HEK293 (cell line): ENCODE results near the gene RBMS3.

Experiments
- CTCF ChIA-PET: fragments of 350-600 bp; formaldehyde crosslinking; extraction: SDS; loops from one replicate; lab custom pipeline; 2021; ENCODE audit warnings: antibody characterized with exemption; lab: Yijun Ruan, JAX
- POLR2A ChIA-PET: fragments of 300-600 bp; formaldehyde crosslinking; extraction: SDS; loops from one replicate; lab custom pipeline; 2020; ENCODE audit warnings: antibody characterized with exemption, inconsistent platforms; lab: Yijun Ruan, JAX
- H3K27ac ChIP-seq: fragments of 200-500 bp; sonication (Bioruptor generic); 2 replicates; pipeline ENCODE4 v1.5.1; 2014; ENCODE audit warnings: low read depth, low read length, control low read depth, inconsistent platforms; ENCODE audit errors: extremely low read depth
- H3K36me3 ChIP-seq, 2 experiments: fragments of 200-500 bp in 1 of 2; sonication (Bioruptor generic) in 1 of 2; 1 replicate in 1 of 2; 2 replicates in 1 of 2; pipeline ENCODE4 v1.5.1; 2014 to 2017; ENCODE audit warnings: inconsistent platforms in 2 of 2, low read length in 2 of 2; ENCODE audit not compliant: control insufficient read depth in 2 of 2, insufficient read depth in 1 of 2
- H3K4me1 ChIP-seq: fragments of 200-500 bp; sonication (Bioruptor generic); 2 replicates; pipeline ENCODE4 v1.5.1; 2014; ENCODE audit warnings: mild to moderate bottlenecking, low read length, inconsistent platforms; ENCODE audit not compliant: control insufficient read depth, insufficient read depth
- H3K4me3 ChIP-seq: 2 replicates; pipeline ENCODE4 v1.5.1; 2011; ENCODE audit warnings: low read depth, mild to moderate bottlenecking, control low read depth, low read length, moderate library complexity
- H3K9me3 ChIP-seq: fragments of 200-500 bp; sonication (Bioruptor generic); 2 replicates; pipeline ENCODE4 v1.5.1; 2014; ENCODE audit warnings: low read depth, low read length, inconsistent platforms; ENCODE audit not compliant: control insufficient read depth, insufficient read depth
- GLI2 ChIP-seq: fragments of 450-650 bp; formaldehyde crosslinking; IDR thresholded peaks from 2 replicates; pipeline ENCODE4; 2017; ENCODE audit warnings: missing biosample characterization, missing genetic modification characterization, low read depth, borderline replicate concordance
- KLF1 ChIP-seq: fragments of 450-650 bp; formaldehyde crosslinking; IDR thresholded peaks from 2 replicates; pipeline ENCODE4 v1.5.1; 2016; ENCODE audit warnings: missing biosample characterization, missing genetic modification characterization
- KLF7 ChIP-seq: fragments of 450-650 bp; formaldehyde crosslinking; IDR thresholded peaks from 2 replicates; pipeline ENCODE4 v1.5.1; 2016; ENCODE audit warnings: missing biosample characterization, missing genetic modification characterization, borderline replicate concordance
- SCRT1 ChIP-seq: fragments of 450-650 bp; formaldehyde crosslinking; IDR thresholded peaks from 2 replicates; pipeline ENCODE4 v1.5.1; 2016; ENCODE audit warnings: missing biosample characterization, missing genetic modification characterization, borderline replicate concordance
- SCRT2 ChIP-seq: fragments of 450-650 bp; formaldehyde crosslinking; IDR thresholded peaks from 2 replicates; pipeline ENCODE4 v1.5.1; 2016; ENCODE audit warnings: missing biosample characterization, missing genetic modification characterization
- ZNF121 ChIP-seq: fragments of 450-650 bp; formaldehyde crosslinking; IDR thresholded peaks from 2 replicates; pipeline ENCODE4 v1.5.1; 2016; ENCODE audit warnings: missing biosample characterization, missing genetic modification characterization
- ZNF140 ChIP-seq: fragments of 450-650 bp; formaldehyde crosslinking; IDR thresholded peaks from 2 replicates; pipeline ENCODE4 v1.5.1; 2016; ENCODE audit warnings: missing biosample characterization, missing genetic modification characterization
- ZNF311 ChIP-seq: fragments of 450-650 bp; formaldehyde crosslinking; IDR thresholded peaks from 2 replicates; pipeline ENCODE4 v1.5.1; 2017; ENCODE audit warnings: missing biosample characterization, missing genetic modification characterization, borderline replicate concordance
- ZNF341 ChIP-seq: fragments of 450-650 bp; formaldehyde crosslinking; IDR thresholded peaks from 2 replicates; pipeline ENCODE4; 2016; ENCODE audit warnings: low read depth, missing biosample characterization, missing genetic modification characterization
- ZNF354C ChIP-seq: fragments of 450-650 bp; formaldehyde crosslinking; IDR thresholded peaks from 2 replicates; pipeline ENCODE4 v1.5.1; 2016; ENCODE audit warnings: missing biosample characterization, missing genetic modification characterization, low read depth, borderline replicate concordance
- ZNF510 ChIP-seq: fragments of 450-650 bp; formaldehyde crosslinking; IDR thresholded peaks from 2 replicates; pipeline ENCODE4 v1.5.1; 2018; ENCODE audit warnings: mild to moderate bottlenecking, missing genetic modification characterization, missing biosample characterization; ENCODE audit not compliant: insufficient replicate concordance
- ZNF514 ChIP-seq: fragments of 450-650 bp; formaldehyde crosslinking; IDR thresholded peaks from 2 replicates; pipeline ENCODE4 v1.5.1; 2016; ENCODE audit warnings: missing biosample characterization, missing genetic modification characterization
- ZNF621 ChIP-seq: fragments of 450-650 bp; formaldehyde crosslinking; IDR thresholded peaks from 2 replicates; pipeline ENCODE4 v1.5.1; 2017; ENCODE audit warnings: missing biosample characterization, missing genetic modification characterization
- ZNF645 ChIP-seq: fragments of 450-650 bp; formaldehyde crosslinking; IDR thresholded peaks from 2 replicates; pipeline ENCODE4; 2016; ENCODE audit warnings: missing biosample characterization, missing genetic modification characterization
- ZNF654 ChIP-seq: fragments of 450-650 bp; formaldehyde crosslinking; IDR thresholded peaks from 2 replicates; pipeline ENCODE4 v1.5.1; 2016; ENCODE audit warnings: low read depth, missing biosample characterization, missing genetic modification characterization
- ZNF658 ChIP-seq: fragments of 450-650 bp; formaldehyde crosslinking; IDR thresholded peaks from 2 replicates; pipeline ENCODE4; 2016; ENCODE audit warnings: missing biosample characterization, missing genetic modification characterization
- ZNF701 ChIP-seq: fragments of 450-650 bp; formaldehyde crosslinking; IDR thresholded peaks from 2 replicates; pipeline ENCODE4 v1.5.1; 2016; ENCODE audit warnings: missing biosample characterization, missing genetic modification characterization
- TF ChIP-seq, protein P1 (sequence below): fragments of 450-650 bp; formaldehyde crosslinking; IDR thresholded peaks from 2 replicates; pipeline ENCODE4 v1.5.1; 2016; ENCODE audit warnings: missing biosample characterization, missing genetic modification characterization
- TF ChIP-seq, protein P2 (sequence below): fragments of 450-650 bp; formaldehyde crosslinking; IDR thresholded peaks from 2 replicates; pipeline ENCODE4 v1.5.1; 2016; ENCODE audit warnings: missing biosample characterization, missing genetic modification characterization
- TF ChIP-seq, protein P3 (sequence below): fragments of 450-650 bp; IDR thresholded peaks from 2 replicates; pipeline ENCODE4 v1.5.1; 2018; ENCODE audit warnings: missing biosample characterization, missing genetic modification characterization
- TF ChIP-seq, protein P4 (sequence below): fragments of 450-650 bp; formaldehyde crosslinking; conservative IDR thresholded peaks from 2 replicates; pipeline ENCODE4 v1.5.1; 2016; ENCODE audit warnings: low read depth, missing biosample characterization, missing genetic modification characterization

The RBMS3 gene

DNA sequence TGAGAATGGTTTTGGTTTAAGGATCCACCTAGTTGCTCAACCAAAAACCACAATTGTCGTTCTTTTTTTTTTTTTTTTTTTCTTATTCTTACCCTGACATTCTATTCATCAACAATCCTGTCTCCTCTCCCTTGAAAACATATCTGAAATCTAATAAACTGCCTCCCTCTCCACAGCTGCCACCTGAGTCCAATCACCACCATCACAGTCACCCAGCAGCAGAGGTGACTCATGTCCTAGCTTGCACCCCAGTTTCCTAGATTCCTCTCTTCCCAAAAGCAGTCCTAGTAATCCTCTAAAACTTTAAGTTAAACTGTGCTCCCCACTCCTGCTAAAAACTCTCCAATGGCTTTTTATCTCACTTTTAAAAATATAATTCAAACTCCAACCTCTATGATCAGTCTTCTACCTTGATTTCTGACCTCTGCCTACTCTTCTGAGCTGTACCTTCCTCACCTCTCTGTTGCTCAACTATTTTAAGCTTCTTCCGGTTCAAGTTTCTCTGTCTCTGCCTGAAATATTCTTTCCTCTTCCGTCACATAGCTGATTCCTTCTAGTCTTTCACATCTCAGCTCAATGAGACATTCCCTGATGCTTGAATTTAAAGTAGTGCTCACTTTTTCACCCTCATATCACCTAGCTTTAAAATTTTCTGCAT lies 33.7 kb upstream of the RBMS3 start:
- Histone ChIP-seq H3K4me1 (no peaks in the 10 kb centered on the region), H3K4me3 (no peak overlapping the region), H3K9me3 (no peaks in the 10 kb centered on the region), H3K36me3 (no peaks in the 10 kb centered on the region), H3K27ac (no peak overlapping the region)
- ChIA-PET POLR2A (no interaction called here), CTCF (no interaction called here)
- TF ChIP-seq ZNF645 (tag by site-specific recombination), result no peak
- no peak for TF ChIP-seq GLI2 (tag by site-specific recombination)
- TF ChIP-seq ZNF658 (tag by site-specific recombination), result no peak
- no peak for TF ChIP-seq ZNF654 (tag by site-specific recombination)
- no peak for TF ChIP-seq SCRT1 (tag by site-specific recombination)

DNA sequence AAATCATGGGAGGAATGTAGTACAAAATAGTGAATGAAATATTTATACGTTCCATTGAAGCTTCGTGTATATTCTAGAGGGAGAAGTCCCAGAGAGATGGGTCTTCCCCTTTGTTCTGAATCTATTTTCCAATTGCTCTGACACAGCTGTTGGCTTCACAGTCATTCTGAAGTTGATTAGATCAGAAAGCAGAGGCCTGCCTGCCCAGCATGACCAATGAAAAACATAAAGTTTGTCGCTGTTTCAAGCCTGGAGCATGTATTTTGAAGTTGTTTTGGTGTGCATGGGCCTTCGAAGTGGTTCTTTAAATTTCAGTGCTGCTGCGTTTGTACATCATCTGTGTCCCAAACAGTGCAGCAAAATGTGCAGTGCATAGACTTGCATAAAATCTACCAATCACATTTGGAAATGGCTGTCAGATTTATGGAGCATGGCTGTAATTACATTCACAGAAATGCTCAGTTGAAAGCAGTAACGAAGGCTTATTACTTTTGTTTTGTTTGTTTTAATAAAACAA lies 31.0 kb upstream of the RBMS3 start:
- Histone ChIP-seq H3K4me1 (no peaks in the 10 kb centered on the region), H3K4me3 (no peak overlapping the region), H3K27ac (no peak overlapping the region), H3K9me3 (no peaks in the 10 kb centered on the region), H3K36me3 (no peaks in the 10 kb centered on the region)
- ChIA-PET POLR2A (no interaction called here), CTCF (interaction anchor here (0.7 kb wide), 1 partner anchor 1582 kb away, joined by 3 read pairs; no protein-coding TSS in a partner anchor)
- TF ChIP-seq KLF1 (tag by site-specific recombination) (no peak), ZNF341 (tag by site-specific recombination) (no peak), ZNF621 (tag by site-specific recombination) (no peak), KLF7 (no peak), ZNF658 (tag by site-specific recombination) (no peak), ZNF510 (tag by site-specific recombination) (no peak), ZNF701 (tag by site-specific recombination) (no peak), SCRT2 (tag by site-specific recombination) (no peak), ZNF121 (tag by site-specific recombination) (no peak), ZNF140 (tag by site-specific recombination) (no peak), ZNF311 (tag by site-specific recombination) (no peak), ZNF354C (no peak), ZNF514 (tag by site-specific recombination) (no peak)
- TF ChIP-seq, protein P1, sequence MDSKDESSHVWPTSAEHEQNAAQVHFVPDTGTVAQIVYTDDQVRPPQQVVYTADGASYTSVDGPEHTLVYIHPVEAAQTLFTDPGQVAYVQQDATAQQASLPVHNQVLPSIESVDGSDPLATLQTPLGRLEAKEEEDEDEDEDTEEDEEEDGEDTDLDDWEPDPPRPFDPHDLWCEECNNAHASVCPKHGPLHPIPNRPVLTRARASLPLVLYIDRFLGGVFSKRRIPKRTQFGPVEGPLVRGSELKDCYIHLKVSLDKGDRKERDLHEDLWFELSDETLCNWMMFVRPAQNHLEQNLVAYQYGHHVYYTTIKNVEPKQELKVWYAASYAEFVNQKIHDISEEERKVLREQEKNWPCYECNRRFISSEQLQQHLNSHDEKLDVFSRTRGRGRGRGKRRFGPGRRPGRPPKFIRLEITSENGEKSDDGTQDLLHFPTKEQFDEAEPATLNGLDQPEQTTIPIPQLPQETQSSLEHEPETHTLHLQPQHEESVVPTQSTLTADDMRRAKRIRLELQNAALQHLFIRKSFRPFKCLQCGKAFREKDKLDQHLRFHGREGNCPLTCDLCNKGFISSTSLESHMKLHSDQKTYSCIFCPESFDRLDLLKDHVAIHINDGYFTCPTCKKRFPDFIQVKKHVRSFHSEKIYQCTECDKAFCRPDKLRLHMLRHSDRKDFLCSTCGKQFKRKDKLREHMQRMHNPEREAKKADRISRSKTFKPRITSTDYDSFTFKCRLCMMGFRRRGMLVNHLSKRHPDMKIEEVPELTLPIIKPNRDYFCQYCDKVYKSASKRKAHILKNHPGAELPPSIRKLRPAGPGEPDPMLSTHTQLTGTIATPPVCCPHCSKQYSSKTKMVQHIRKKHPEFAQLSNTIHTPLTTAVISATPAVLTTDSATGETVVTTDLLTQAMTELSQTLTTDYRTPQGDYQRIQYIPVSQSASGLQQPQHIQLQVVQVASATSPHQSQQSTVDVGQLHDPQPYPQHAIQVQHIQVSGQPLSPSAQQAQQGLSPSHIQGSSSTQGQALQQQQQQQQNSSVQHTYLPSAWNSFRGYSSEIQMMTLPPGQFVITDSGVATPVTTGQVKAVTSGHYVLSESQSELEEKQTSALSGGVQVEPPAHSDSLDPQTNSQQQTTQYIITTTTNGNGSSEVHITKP (tag by site-specific recombination), result no peak
- TF ChIP-seq, protein P2, sequence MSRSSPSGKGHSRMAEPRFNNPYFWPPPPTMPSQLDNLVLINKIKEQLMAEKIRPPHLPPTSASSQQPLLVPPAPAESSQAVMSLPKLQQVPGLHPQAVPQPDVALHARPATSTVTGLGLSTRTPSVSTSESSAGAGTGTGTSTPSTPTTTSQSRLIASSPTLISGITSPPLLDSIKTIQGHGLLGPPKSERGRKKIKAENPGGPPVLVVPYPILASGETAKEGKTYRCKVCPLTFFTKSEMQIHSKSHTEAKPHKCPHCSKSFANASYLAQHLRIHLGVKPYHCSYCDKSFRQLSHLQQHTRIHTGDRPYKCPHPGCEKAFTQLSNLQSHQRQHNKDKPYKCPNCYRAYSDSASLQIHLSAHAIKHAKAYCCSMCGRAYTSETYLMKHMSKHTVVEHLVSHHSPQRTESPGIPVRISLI (tag by site-specific recombination), result no peak
- TF ChIP-seq, protein P3, sequence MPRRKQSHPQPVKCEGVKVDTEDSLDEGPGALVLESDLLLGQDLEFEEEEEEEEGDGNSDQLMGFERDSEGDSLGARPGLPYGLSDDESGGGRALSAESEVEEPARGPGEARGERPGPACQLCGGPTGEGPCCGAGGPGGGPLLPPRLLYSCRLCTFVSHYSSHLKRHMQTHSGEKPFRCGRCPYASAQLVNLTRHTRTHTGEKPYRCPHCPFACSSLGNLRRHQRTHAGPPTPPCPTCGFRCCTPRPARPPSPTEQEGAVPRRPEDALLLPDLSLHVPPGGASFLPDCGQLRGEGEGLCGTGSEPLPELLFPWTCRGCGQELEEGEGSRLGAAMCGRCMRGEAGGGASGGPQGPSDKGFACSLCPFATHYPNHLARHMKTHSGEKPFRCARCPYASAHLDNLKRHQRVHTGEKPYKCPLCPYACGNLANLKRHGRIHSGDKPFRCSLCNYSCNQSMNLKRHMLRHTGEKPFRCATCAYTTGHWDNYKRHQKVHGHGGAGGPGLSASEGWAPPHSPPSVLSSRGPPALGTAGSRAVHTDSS (tag by site-specific recombination), result no peak
- TF ChIP-seq, protein P4, sequence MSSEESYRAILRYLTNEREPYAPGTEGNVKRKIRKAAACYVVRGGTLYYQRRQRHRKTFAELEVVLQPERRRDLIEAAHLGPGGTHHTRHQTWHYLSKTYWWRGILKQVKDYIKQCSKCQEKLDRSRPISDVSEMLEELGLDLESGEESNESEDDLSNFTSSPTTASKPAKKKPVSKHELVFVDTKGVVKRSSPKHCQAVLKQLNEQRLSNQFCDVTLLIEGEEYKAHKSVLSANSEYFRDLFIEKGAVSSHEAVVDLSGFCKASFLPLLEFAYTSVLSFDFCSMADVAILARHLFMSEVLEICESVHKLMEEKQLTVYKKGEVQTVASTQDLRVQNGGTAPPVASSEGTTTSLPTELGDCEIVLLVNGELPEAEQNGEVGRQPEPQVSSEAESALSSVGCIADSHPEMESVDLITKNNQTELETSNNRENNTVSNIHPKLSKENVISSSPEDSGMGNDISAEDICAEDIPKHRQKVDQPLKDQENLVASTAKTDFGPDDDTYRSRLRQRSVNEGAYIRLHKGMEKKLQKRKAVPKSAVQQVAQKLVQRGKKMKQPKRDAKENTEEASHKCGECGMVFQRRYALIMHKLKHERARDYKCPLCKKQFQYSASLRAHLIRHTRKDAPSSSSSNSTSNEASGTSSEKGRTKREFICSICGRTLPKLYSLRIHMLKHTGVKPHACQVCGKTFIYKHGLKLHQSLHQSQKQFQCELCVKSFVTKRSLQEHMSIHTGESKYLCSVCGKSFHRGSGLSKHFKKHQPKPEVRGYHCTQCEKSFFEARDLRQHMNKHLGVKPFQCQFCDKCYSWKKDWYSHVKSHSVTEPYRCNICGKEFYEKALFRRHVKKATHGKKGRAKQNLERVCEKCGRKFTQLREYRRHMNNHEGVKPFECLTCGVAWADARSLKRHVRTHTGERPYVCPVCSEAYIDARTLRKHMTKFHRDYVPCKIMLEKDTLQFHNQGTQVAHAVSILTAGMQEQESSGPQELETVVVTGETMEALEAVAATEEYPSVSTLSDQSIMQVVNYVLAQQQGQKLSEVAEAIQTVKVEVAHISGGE, result no peak
